Neural cell (in vitro differentiated cells): ENCODE measurements around the gene MCCC1.

Experiments
- CTCF ChIP-seq: fragments of 450-650 bp; IDR thresholded peaks from 2 replicates; pipeline ENCODE4 v1.5.1; 2014; ENCODE audit warnings: antibody characterized with exemption, mild to moderate bottlenecking, moderate library complexity; ENCODE audit not compliant: poor library complexity, severe bottlenecking
- EP300 ChIP-seq: fragments of 450-650 bp; conservative IDR thresholded peaks from 2 replicates; pipeline ENCODE4 v1.6.1; 2014; ENCODE audit warnings: antibody characterized with exemption, mild to moderate bottlenecking, moderate library complexity; ENCODE audit not compliant: poor library complexity, severe bottlenecking
- MXI1 ChIP-seq: fragments of 450-650 bp; conservative IDR thresholded peaks from 2 replicates; pipeline ENCODE4 v1.6.1; 2014; ENCODE audit warnings: antibody characterized with exemption, mild to moderate bottlenecking; ENCODE audit not compliant: poor library complexity, severe bottlenecking
- REST ChIP-seq: IDR thresholded peaks from 2 replicates; pipeline ENCODE4 v1.6.1; 2012; ENCODE audit warnings: borderline replicate concordance
- TAF1 ChIP-seq: IDR thresholded peaks from 2 replicates; pipeline ENCODE4 v1.6.1; 2012; ENCODE audit warnings: low read depth

DNA sequence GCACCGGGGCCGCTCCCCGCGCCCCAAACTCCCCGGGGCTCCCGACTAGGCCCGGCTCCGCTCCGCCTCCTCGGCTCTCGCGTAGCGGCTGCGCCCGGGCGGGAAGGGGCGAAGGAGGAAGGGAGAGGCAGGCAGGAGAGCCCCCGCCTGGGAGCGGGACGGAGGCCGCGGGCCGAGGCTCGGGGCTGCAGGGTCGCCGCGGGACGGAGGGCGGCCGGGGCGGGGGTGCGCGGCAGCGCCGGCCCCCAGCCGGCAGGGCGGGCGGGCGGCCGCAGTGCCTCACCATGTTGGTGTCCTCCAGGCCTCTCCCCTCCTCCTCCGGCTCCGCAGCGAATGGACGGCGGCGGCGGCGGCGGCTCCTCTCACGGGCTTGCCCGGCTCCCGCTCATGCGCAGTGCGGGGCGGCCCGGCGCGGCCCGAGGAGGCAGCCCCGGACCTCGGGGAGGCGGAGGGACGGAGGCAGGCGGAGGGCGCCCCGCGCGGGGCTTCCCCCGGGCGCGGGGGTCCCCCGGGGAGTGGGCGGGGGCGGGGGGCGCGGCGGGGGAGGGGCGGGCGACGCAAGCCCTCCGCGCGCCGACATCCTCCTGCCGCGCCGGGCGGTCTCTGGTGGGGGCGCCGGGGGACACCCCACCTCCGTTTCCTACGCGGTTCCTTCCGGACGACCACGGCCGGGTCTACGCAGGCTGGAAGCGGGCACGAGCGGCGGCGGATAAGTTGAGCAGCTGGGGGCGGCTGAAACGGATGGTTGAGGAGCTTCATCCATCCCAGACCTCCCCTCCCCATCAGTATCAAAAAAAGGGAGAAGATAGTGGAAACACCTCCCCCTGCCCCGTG is 118.9 kb downstream of the MCCC1 start, which contains the start of gene DCUN1D1:
- TF ChIP-seq CTCF (no peak), TAF1 (peak; percentile 33), REST (no peak), MXI1 (no peak), EP300 (no peak)
